ENCODE results near the gene PLOD1.

PLOD1 gene

GRCh38 chr1:12009318-12009947 lies 74.9 kb downstream of the PLOD1 start:
- DNase-seq = no peak

- no peak for DNase-seq
Measured at GRCh38 chr1:12010746-12011570, 76.4 kb downstream of the PLOD1 start.

- no peak for DNase-seq
Measured at GRCh38 chr1:12011998-12012397, 77.5 kb downstream of the PLOD1 start.

- DNase-seq = no peak
Measured at GRCh38 chr1:12012560-12013316, 78.2 kb downstream of the PLOD1 start.

GRCh38 chr1:12014141-12014991 lies 79.8 kb downstream of the PLOD1 start:
- DNase-seq = no peak

- no peak for DNase-seq
Measured at GRCh38 chr1:12015001-12015491, 80.5 kb downstream of the PLOD1 start.

GRCh38 chr1:12015499-12015898 lies 81.0 kb downstream of the PLOD1 start:
- no peak for DNase-seq

GRCh38 chr1:12016182-12016581 lies 81.7 kb downstream of the PLOD1 start:
- no peak for DNase-seq

GRCh38 chr1:12019858-12020509 lies 85.5 kb downstream of the PLOD1 start:
- DNase-seq = no peak

- DNase-seq = no peak
Measured at GRCh38 chr1:12021616-12022015, 87.1 kb downstream of the PLOD1 start.

GRCh38 chr1:12022036-12022435 lies 87.5 kb downstream of the PLOD1 start:
- no peak for DNase-seq
